ENCODE data around the gene GOLGA8G. TPM values are rescaled to one million over a fixed set of nuclear protein-coding genes. Genes with fewer than 3 reads are reported as not detected.
"Not testable (repeated sequence)": the region's sequence is repeated elsewhere in the genome, so short reads cannot be mapped to it uniquely, and the experiment has no call there.

The GOLGA8G gene
- polyA plus RNA-seq (2014; cell fraction: cytosol; rRNA removed) = not detected in 2 replicates
- not detected in 2 replicates for polyA plus RNA-seq (2014; cell fraction: nucleus; rRNA removed)

GRCh38 chr15:28532954-28533353 is at the start of gene GOLGA8G:
Gene GOLGA8G, minus strand, starts transcription at chr15:28532971. Its CDS starts 62 bp downstream, at chr15:28532909.
- DNase-seq (ENCODE audit: low spot score) = not testable (repeated sequence)

- not testable (repeated sequence) for DNase-seq (ENCODE audit: low spot score)
Observed at GRCh38 chr15:28573351-28573750, 40.6 kb upstream of the GOLGA8G start.

GRCh38 chr15:28553268-28553667 is 20.5 kb upstream of the GOLGA8G start, which contains the start of gene GOLGA6L25:
Gene GOLGA6L25, plus strand, starts transcription at chr15:28553568. Its CDS starts 61 bp downstream, at chr15:28553629.
- not testable (repeated sequence) for DNase-seq (ENCODE audit: low spot score)

- DNase-seq (ENCODE audit: low spot score) = not testable (repeated sequence)
Observed at GRCh38 chr15:28515208-28515607, 17.6 kb downstream of the GOLGA8G start.

GRCh38 chr15:28514128-28514527 is 18.6 kb downstream of the GOLGA8G start:
- not testable (repeated sequence) for DNase-seq (ENCODE audit: low spot score)

- DNase-seq (ENCODE audit: low spot score) = not testable (repeated sequence)
Observed at GRCh38 chr15:28508217-28508889, 24.4 kb downstream of the GOLGA8G start.

GRCh38 chr15:28481340-28481739 is 51.4 kb downstream of the GOLGA8G start:
- DNase-seq (ENCODE audit: low spot score) = not testable (repeated sequence)

Small RNAs within 50 kb of the gene (small RNA-seq; reads per million reads assigned to genes)
- gene AC138749.2 (0 reads per million in 2 experiments), gene AC138749.4 (0 reads per million in 2 experiments), gene AC138749.5 (0 reads per million in 2 experiments), gene MIR4509-3 (0 reads per million in 2 experiments), gene RF00017 (0 reads per million in 2 experiments)

Data from SK-N-DZ (cell line).